GM18511 (cell line): ENCODE results near the gene SLC7A14.

Source experiments
- ATAC-seq: cut with Tn5 transposase; IDR thresholded peaks from one replicate; pipeline ENCODE4 v1.9.1; 2021; ENCODE audit warnings: mild to moderate bottlenecking, moderate library complexity; ENCODE audit not compliant: unreplicated experiment

SLC7A14 gene

GRCh38 chr3:170542704-170543103 is 43.2 kb downstream of the SLC7A14 start:
- ATAC-seq = no peak

GRCh38 chr3:170539897-170540296 is 46.0 kb downstream of the SLC7A14 start:
- no peak for ATAC-seq

GRCh38 chr3:170536712-170537111 is 49.2 kb downstream of the SLC7A14 start:
- no peak for ATAC-seq

GRCh38 chr3:170534227-170534626 is 51.6 kb downstream of the SLC7A14 start:
- no peak for ATAC-seq

GRCh38 chr3:170532573-170532972 is 53.3 kb downstream of the SLC7A14 start:
- ATAC-seq = no peak

GRCh38 chr3:170531657-170532335 is 54.1 kb downstream of the SLC7A14 start:
- no peak for ATAC-seq

GRCh38 chr3:170531054-170531453 is 54.8 kb downstream of the SLC7A14 start:
- no peak for ATAC-seq

- no peak for ATAC-seq
Observed at GRCh38 chr3:170529912-170530311, 56.0 kb downstream of the SLC7A14 start.

GRCh38 chr3:170529346-170529745 is 56.5 kb downstream of the SLC7A14 start:
- no peak for ATAC-seq

GRCh38 chr3:170528726-170529125 is 57.1 kb downstream of the SLC7A14 start:
- ATAC-seq = no peak

GRCh38 chr3:170524073-170524472 is 61.8 kb downstream of the SLC7A14 start:
- ATAC-seq = no peak

- ATAC-seq = peak; percentile 51
Observed at GRCh38 chr3:170523248-170523647, 62.6 kb downstream of the SLC7A14 start.

- no peak for ATAC-seq
Observed at GRCh38 chr3:170522201-170522600, 63.7 kb downstream of the SLC7A14 start.

GRCh38 chr3:170520996-170521395 is 64.9 kb downstream of the SLC7A14 start:
- no peak for ATAC-seq

- ATAC-seq = no peak
Observed at GRCh38 chr3:170517242-170517945, 68.5 kb downstream of the SLC7A14 start.

- no peak for ATAC-seq
Observed at GRCh38 chr3:170513642-170514041, 72.2 kb downstream of the SLC7A14 start.

GRCh38 chr3:170511371-170511770 is 74.5 kb downstream of the SLC7A14 start:
- ATAC-seq = no peak

GRCh38 chr3:170508839-170509238 is 77.0 kb downstream of the SLC7A14 start:
- no peak for ATAC-seq

- ATAC-seq = no peak
Observed at GRCh38 chr3:170508291-170508690, 77.6 kb downstream of the SLC7A14 start.

- no peak for ATAC-seq
Observed at GRCh38 chr3:170507063-170507462, 78.8 kb downstream of the SLC7A14 start.

GRCh38 chr3:170506556-170506955 is 79.3 kb downstream of the SLC7A14 start:
- no peak for ATAC-seq

- no peak for ATAC-seq
Observed at GRCh38 chr3:170502297-170502696, 83.6 kb downstream of the SLC7A14 start.

- ATAC-seq = no peak
Observed at GRCh38 chr3:170500995-170501394, 84.9 kb downstream of the SLC7A14 start.
